Naive thymus-derived CD4-positive, alpha-beta T cell (primary cell): ENCODE measurements around the gene GPX6. TPM values are rescaled to one million over a fixed set of nuclear protein-coding genes. Genes with fewer than 3 reads are reported as not detected.

Experiments used
- ATAC-seq: fragments of 150-1000 bp; cut with Tn5 transposase; 2 replicates; pipeline ENCODE4 v1.10.0; 2021; ENCODE audit warnings: mild to moderate bottlenecking, moderate library complexity
- CTCF ChIA-PET: fragments of 350-600 bp; sonication (Branson Sonifier 250); formaldehyde crosslinking; loops from one replicate; lab custom pipeline; 2021; ENCODE audit warnings: antibody characterized with exemption; lab: Charles Lee
- POLR2A ChIA-PET: fragments of 350-600 bp; sonication (Branson Sonifier 250); formaldehyde crosslinking; loops from one replicate; lab custom pipeline; 2021; ENCODE audit warnings: antibody characterized with exemption, inconsistent platforms; lab: Charles Lee
- DNase-seq, 9 donors: peaks; one replicate each; pipeline versions ENCODE4 v3.0.0 to v3.0.0-alpha.2; 2020 to 2022; ENCODE audit warnings: mixed read lengths in 1 of 9
- H3K27ac ChIP-seq: one replicate; pipeline ENCODE4 v1.7.0; 2013; ENCODE audit warnings: mild to moderate bottlenecking, low read depth, low read length, moderate library complexity
- H3K27me3 ChIP-seq, 2 donors: one replicate each; pipeline ENCODE4 v1.7.0; 2013; ENCODE audit warnings: low read length in 2 of 2, mild to moderate bottlenecking in 2 of 2, moderate library complexity in 2 of 2; ENCODE audit not compliant: control insufficient read depth in 2 of 2, insufficient read depth in 2 of 2
- H3K36me3 ChIP-seq, 3 experiments: 1 replicate in 2 of 3; 2 replicates in 1 of 3; pipeline ENCODE4 v1.7.0; 2013; ENCODE audit warnings: low read length in 3 of 3, mild to moderate bottlenecking in 3 of 3, moderate library complexity in 1 of 3; ENCODE audit not compliant: insufficient read depth in 3 of 3, control insufficient read depth in 2 of 3
- H3K4me1 ChIP-seq, 2 donors: one replicate each; pipeline ENCODE4 v1.7.0; 2013; ENCODE audit warnings: low read length in 2 of 2, mild to moderate bottlenecking in 2 of 2, moderate library complexity in 1 of 2; ENCODE audit not compliant: control insufficient read depth in 2 of 2, insufficient read depth in 2 of 2
- H3K4me3 ChIP-seq: 2 replicates; pipeline ENCODE4 v1.7.0; 2013; ENCODE audit warnings: mild to moderate bottlenecking, low read length
- H3K9me3 ChIP-seq, 3 experiments: 1 replicate in 2 of 3; 2 replicates in 1 of 3; pipeline ENCODE4 v1.7.0; 2013; ENCODE audit warnings: low read length in 3 of 3; ENCODE audit not compliant: control insufficient read depth in 2 of 3
- H3K27ac Mint-ChIP-seq, 9 donors: one replicate each; pipeline ENCODE4 v1.8.0; 2020 to 2022; ENCODE audit warnings: mixed read lengths in 9 of 9, mild to moderate bottlenecking in 8 of 9, moderate library complexity in 5 of 9, inconsistent platforms in 2 of 9
- H3K27me3 Mint-ChIP-seq, 5 donors: one replicate each; pipeline ENCODE4 v1.8.0; 2021 to 2022; ENCODE audit warnings: mixed read lengths in 5 of 5, mild to moderate bottlenecking in 1 of 5
- H3K36me3 Mint-ChIP-seq, 5 donors: one replicate each; pipeline ENCODE4 v1.8.0; 2020 to 2022; ENCODE audit warnings: mixed read lengths in 5 of 5, mild to moderate bottlenecking in 3 of 5, inconsistent platforms in 1 of 5
- H3K4me1 Mint-ChIP-seq, 7 donors: one replicate each; pipeline ENCODE4 v1.8.0; 2020 to 2022; ENCODE audit warnings: mixed read lengths in 7 of 7, mild to moderate bottlenecking in 3 of 7, inconsistent platforms in 1 of 7
- H3K4me3 Mint-ChIP-seq, 10 donors: one replicate each; pipeline ENCODE4 v1.8.0; 2020 to 2022; ENCODE audit warnings: mild to moderate bottlenecking in 10 of 10, mixed read lengths in 10 of 10, moderate library complexity in 6 of 10, inconsistent platforms in 2 of 10
- H3K9me3 Mint-ChIP-seq, 11 donors: one replicate each; pipeline ENCODE4 v1.8.0; 2020 to 2022; ENCODE audit warnings: mixed read lengths in 11 of 11, mild to moderate bottlenecking in 4 of 11, inconsistent platforms in 1 of 11, moderate library complexity in 1 of 11
- intact Hi-C, 2 donors: fragments of 100-400 bp; cut with micrococcal nuclease; formaldehyde crosslinking; loops; one replicate each; pipeline ENCODE4 v1.15.1; 2023
- polyA plus RNA-seq, 2 donors: library from polyadenylated mRNA; unstranded; fragments of 300-500 nt; fragmentation: Illumina TruSeq; gene quantifications; one replicate each; pipeline ENCODE4 v1.2.3, GENCODE V29; 2021
- total RNA-seq, 6 experiments: library from RNA in 5 of 6; stranded (reverse) in 5 of 6; gene quantifications; 1 replicate in 5 of 6; 2 replicates in 1 of 6; pipeline ENCODE4 v1.2.3 and lab custom pipeline; 2021 to 2026

GPX6 gene
- total and polyA plus RNA-seq, 7 experiments from 2014 or later = not detected

GRCh38 chr6:28458568-28458967 is 57.0 kb downstream of the GPX6 start:
- CTCF ChIA-PET = interaction anchor here (0.6 kb wide), 1 partner anchor 9 kb away, joined by 4 read pairs; no protein-coding TSS in a partner anchor
- H3K27me3 ChIP-seq = no peaks in the 10 kb centered on the region
- no peaks in the 10 kb centered on the region for H3K36me3 ChIP-seq
- Mint-ChIP-seq H3K27ac (no peak overlapping the region), H3K9me3 (peaks cover 0 to 6% (median 0%) of the 10 kb centered on the region in 11 donors), H3K36me3 (peaks cover 0 to 6% (median 0%) of the 10 kb centered on the region in 5 donors), H3K4me1 (peaks cover 3 to 11% (median 7%) of the 10 kb centered on the region in 7 donors), H3K4me3 (no peak overlapping the region), H3K27me3 (peaks cover 28 to 78% (median 61%) of the 10 kb centered on the region in 5 donors)
- no peak overlapping the region for H3K4me3 ChIP-seq
- peaks cover 0 to 4% of the 10 kb centered on the region in 2 donors for H3K4me1 ChIP-seq
- intact Hi-C loops = no loop called here
- DNase-seq (no peak), ATAC-seq (no peak)
- H3K27ac ChIP-seq = no peak overlapping the region
- no peaks in the 10 kb centered on the region for H3K9me3 ChIP-seq
- POLR2A ChIA-PET = no interaction called here

Other genes starting within 250 kb of the GPX6 start
- gene ZSCAN26, start 248.7 kb downstream of the GPX6 start, total RNA-seq = 10 to 100 TPM in 4 of 5 experiments, 1 to 10 TPM in 1; 8.0 to 27.8 (median 12.5) TPM
- gene ZSCAN26, start 248.7 kb downstream of the GPX6 start, polyA plus RNA-seq = 10 to 100 TPM; 15.5 to 19.1 TPM
- gene PGBD1, start 234.2 kb downstream of the GPX6 start, total RNA-seq = 1 to 10 TPM; 1.1 to 1.7 (median 1.2) TPM
- under 1 TPM; 0.60 to 0.89 TPM for gene PGBD1, start 234.2 kb downstream of the GPX6 start, polyA plus RNA-seq
- 1 to 10 TPM in 4 of 5 experiments, under 1 TPM in 1; 0.93 to 2.4 (median 1.2) TPM for gene ZSCAN31, start 179.6 kb downstream of the GPX6 start, total RNA-seq
- gene ZSCAN31, start 179.6 kb downstream of the GPX6 start, polyA plus RNA-seq = 1 to 10 TPM in 1 of 2 donors, under 1 TPM in 1; 0.56 to 1.3 TPM
- 10 to 100 TPM in 2 of 5 experiments, 1 to 10 TPM in 3; 3.3 to 13.2 (median 5.8) TPM for gene ZKSCAN3, start 165.8 kb downstream of the GPX6 start, total RNA-seq
- gene ZKSCAN3, start 165.8 kb downstream of the GPX6 start, polyA plus RNA-seq = 1 to 10 TPM; 3.0 to 3.4 TPM
- gene ZSCAN12, start 116.0 kb downstream of the GPX6 start, total RNA-seq = 10 to 100 TPM in 1 of 5 experiments, 1 to 10 TPM in 4; 2.9 to 10.3 (median 7.4) TPM
- 1 to 10 TPM; 3.2 to 3.8 TPM for gene ZSCAN12, start 116.0 kb downstream of the GPX6 start, polyA plus RNA-seq
- gene ZSCAN23, start 72.3 kb downstream of the GPX6 start, total RNA-seq = 1 to 10 TPM; 1.4 to 3.4 (median 2.4) TPM
- gene ZSCAN23, start 72.3 kb downstream of the GPX6 start, polyA plus RNA-seq = under 1 TPM; 0.26 to 0.92 TPM
- not detected for gene GPX5, start 10.1 kb upstream of the GPX6 start, total RNA-seq
- gene GPX5, start 10.1 kb upstream of the GPX6 start, polyA plus RNA-seq = not detected